Measurements from ENCODE around the gene MED31. TPM values are rescaled to one million over a fixed set of nuclear protein-coding genes. Genes with fewer than 3 reads are reported as not detected.

Gene MED31
- total and polyA plus RNA-seq, 2 experiments from 2014 or later, result 5.5 to 49.3 TPM

DNA sequence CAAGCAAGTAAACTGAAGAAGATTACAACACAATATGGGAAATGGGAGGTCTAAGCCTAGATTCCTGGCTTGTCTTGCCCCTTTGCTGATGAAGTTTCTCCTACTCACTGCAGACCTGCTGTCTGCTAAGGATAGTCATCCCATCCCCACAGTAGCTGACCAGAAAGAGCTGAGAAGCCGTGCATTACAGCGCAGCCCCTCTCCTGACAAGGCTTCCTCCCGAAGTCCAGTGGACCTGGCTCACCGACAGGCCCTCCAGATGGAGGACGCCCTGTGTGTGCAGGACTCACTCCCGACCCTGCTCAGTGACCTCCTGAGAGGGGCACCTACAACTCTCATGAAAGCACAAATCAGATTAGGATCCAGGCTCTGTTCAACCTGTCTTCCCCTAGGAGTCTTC is 46.3 kb downstream of the MED31 start:
- Mint-ChIP-seq H3K36me3 (ENCODE audit: low read depth) (peaks cover 51% of the 10 kb centered on the region), H3K4me1 (no peaks in the 10 kb centered on the region)

More for the DNA sequence above, 46.3 kb downstream of the MED31 start:
- peaks cover 7% of the 10 kb centered on the region; the same call in 1 of the 2 replicates for H4K20me1 ChIP-seq (replicated peaks; ENCODE audit: insufficient read depth)
- Mint-ChIP-seq H3K4me3 (no peak overlapping the region), H3K9me3 (no peaks in the 10 kb centered on the region), H3K27ac (no peak overlapping the region), H3K27me3 (ENCODE audit: insufficient read depth, low read depth, poor library complexity) (peaks cover under 1% of the 10 kb centered on the region)
- no peak overlapping the region for H3K27ac ChIP-seq (ENCODE audit: low read depth)
- no peaks in the 10 kb centered on the region for H3K79me2 ChIP-seq (replicated peaks; ENCODE audit: insufficient read depth)
- H3K27me3 ChIP-seq (ENCODE audit: insufficient read depth), result no peaks in the 10 kb centered on the region
- DNase-seq (ENCODE audit: low spot score), result no peak
- no peaks in the 10 kb centered on the region for H3F3A ChIP-seq (replicated peaks; ENCODE audit: low read depth)
- H2AFZ ChIP-seq, result no peak overlapping the region
- H3K9me2 ChIP-seq (ENCODE audit: insufficient read depth), result no peaks in the 10 kb centered on the region
- TF ChIP-seq ZNF114 (CRISPR knock-in tag; IDR thresholded peaks at IDR 0.05) (no peak), NANOG (IDR thresholded peaks at IDR 0.05; ENCODE audit: borderline replicate concordance) (no peak), ZNF331 (CRISPR knock-in tag; IDR thresholded peaks at IDR 0.05; ENCODE audit: low read depth) (no peak), CREB1 (CRISPR knock-in tag; IDR thresholded peaks at IDR 0.05; ENCODE audit: low read depth) (no peak), JUNB (IDR thresholded peaks at IDR 0.05; ENCODE audit: unreplicated experiment) (no peak), CTCF (conservative IDR thresholded peaks at IDR 0.05; ENCODE audit: low read depth in 2 of 2) (no peak), EZH2phosphoT487 (IDR thresholded peaks at IDR 0.05; ENCODE audit: unreplicated experiment) (no peak), STAT1 (IDR thresholded peaks at IDR 0.05; ENCODE audit: unreplicated experiment) (no peak), EZH2 (IDR thresholded peaks at IDR 0.05; ENCODE audit: low read depth, unreplicated experiment) (no peak), ETS1 (IDR thresholded peaks at IDR 0.05) (no peak), POLR2AphosphoS5 (IDR thresholded peaks at IDR 0.05; ENCODE audit: low read depth) (no peak)
- TF ChIP-seq, protein P1, sequence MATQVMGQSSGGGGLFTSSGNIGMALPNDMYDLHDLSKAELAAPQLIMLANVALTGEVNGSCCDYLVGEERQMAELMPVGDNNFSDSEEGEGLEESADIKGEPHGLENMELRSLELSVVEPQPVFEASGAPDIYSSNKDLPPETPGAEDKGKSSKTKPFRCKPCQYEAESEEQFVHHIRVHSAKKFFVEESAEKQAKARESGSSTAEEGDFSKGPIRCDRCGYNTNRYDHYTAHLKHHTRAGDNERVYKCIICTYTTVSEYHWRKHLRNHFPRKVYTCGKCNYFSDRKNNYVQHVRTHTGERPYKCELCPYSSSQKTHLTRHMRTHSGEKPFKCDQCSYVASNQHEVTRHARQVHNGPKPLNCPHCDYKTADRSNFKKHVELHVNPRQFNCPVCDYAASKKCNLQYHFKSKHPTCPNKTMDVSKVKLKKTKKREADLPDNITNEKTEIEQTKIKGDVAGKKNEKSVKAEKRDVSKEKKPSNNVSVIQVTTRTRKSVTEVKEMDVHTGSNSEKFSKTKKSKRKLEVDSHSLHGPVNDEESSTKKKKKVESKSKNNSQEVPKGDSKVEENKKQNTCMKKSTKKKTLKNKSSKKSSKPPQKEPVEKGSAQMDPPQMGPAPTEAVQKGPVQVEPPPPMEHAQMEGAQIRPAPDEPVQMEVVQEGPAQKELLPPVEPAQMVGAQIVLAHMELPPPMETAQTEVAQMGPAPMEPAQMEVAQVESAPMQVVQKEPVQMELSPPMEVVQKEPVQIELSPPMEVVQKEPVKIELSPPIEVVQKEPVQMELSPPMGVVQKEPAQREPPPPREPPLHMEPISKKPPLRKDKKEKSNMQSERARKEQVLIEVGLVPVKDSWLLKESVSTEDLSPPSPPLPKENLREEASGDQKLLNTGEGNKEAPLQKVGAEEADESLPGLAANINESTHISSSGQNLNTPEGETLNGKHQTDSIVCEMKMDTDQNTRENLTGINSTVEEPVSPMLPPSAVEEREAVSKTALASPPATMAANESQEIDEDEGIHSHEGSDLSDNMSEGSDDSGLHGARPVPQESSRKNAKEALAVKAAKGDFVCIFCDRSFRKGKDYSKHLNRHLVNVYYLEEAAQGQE (IDR thresholded peaks at IDR 0.05; ENCODE audit: unreplicated experiment), result no peak
- TF ChIP-seq, protein P2, sequence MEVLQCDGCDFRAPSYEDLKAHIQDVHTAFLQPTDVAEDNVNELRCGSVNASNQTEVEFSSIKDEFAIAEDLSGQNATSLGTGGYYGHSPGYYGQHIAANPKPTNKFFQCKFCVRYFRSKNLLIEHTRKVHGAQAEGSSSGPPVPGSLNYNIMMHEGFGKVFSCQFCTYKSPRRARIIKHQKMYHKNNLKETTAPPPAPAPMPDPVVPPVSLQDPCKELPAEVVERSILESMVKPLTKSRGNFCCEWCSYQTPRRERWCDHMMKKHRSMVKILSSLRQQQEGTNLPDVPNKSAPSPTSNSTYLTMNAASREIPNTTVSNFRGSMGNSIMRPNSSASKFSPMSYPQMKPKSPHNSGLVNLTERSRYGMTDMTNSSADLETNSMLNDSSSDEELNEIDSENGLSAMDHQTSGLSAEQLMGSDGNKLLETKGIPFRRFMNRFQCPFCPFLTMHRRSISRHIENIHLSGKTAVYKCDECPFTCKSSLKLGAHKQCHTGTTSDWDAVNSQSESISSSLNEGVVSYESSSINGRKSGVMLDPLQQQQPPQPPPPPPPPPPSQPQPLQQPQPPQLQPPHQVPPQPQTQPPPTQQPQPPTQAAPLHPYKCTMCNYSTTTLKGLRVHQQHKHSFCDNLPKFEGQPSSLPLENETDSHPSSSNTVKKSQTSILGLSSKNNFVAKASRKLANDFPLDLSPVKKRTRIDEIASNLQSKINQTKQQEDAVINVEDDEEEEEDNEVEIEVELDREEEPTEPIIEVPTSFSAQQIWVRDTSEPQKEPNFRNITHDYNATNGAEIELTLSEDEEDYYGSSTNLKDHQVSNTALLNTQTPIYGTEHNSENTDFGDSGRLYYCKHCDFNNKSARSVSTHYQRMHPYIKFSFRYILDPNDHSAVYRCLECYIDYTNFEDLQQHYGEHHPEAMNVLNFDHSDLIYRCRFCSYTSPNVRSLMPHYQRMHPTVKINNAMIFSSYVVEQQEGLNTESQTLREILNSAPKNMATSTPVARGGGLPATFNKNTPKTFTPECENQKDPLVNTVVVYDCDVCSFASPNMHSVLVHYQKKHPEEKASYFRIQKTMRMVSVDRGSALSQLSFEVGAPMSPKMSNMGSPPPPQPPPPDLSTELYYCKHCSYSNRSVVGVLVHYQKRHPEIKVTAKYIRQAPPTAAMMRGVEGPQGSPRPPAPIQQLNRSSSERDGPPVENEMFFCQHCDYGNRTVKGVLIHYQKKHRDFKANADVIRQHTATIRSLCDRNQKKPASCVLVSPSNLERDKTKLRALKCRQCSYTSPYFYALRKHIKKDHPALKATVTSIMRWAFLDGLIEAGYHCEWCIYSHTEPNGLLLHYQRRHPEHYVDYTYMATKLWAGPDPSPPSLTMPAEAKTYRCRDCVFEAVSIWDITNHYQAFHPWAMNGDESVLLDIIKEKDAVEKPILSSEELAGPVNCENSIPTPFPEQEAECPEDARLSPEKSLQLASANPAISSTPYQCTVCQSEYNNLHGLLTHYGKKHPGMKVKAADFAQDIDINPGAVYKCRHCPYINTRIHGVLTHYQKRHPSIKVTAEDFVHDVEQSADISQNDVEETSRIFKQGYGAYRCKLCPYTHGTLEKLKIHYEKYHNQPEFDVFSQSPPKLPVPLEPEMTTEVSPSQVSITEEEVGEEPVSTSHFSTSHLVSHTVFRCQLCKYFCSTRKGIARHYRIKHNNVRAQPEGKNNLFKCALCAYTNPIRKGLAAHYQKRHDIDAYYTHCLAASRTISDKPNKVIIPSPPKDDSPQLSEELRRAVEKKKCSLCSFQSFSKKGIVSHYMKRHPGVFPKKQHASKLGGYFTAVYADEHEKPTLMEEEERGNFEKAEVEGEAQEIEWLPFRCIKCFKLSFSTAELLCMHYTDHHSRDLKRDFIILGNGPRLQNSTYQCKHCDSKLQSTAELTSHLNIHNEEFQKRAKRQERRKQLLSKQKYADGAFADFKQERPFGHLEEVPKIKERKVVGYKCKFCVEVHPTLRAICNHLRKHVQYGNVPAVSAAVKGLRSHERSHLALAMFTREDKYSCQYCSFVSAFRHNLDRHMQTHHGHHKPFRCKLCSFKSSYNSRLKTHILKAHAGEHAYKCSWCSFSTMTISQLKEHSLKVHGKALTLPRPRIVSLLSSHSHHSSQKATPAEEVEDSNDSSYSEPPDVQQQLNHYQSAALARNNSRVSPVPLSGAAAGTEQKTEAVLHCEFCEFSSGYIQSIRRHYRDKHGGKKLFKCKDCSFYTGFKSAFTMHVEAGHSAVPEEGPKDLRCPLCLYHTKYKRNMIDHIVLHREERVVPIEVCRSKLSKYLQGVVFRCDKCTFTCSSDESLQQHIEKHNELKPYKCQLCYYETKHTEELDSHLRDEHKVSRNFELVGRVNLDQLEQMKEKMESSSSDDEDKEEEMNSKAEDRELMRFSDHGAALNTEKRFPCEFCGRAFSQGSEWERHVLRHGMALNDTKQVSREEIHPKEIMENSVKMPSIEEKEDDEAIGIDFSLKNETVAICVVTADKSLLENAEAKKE (CRISPR knock-in tag; IDR thresholded peaks at IDR 0.05), result no peak
- H3K36me3 ChIP-seq (ENCODE audit: insufficient read depth), result peaks cover 37% of the 10 kb centered on the region
- H3K4me2 ChIP-seq, result no peak overlapping the region
- H3K4me1 ChIP-seq (ENCODE audit: insufficient read depth), result no peaks in the 10 kb centered on the region
- no peak for ATAC-seq
- no peak overlapping the region for H3K4me3 ChIP-seq
